Left ventricle myocardium superior (tissue), 1 donor: Measurements from ENCODE around the gene LYZL1. TPM values are rescaled to one million over a fixed set of nuclear protein-coding genes. Genes with fewer than 3 reads are reported as not detected.
A peak's percentile ranks its signal among the peaks of the same experiment; 100 is the strongest.
"Not testable (repeated sequence)": the region's sequence is repeated elsewhere in the genome, so short reads cannot be mapped to it uniquely, and the experiment has no call there.

Experiments
- ATAC-seq: fragments of 200-7000 bp; cut with Tn5 transposase; one replicate; pipeline ENCODE4 v1.9.1; 2020; ENCODE audit warnings: mild to moderate bottlenecking, moderate library complexity
- DNase-seq: peaks from one replicate; pipeline ENCODE4 v3.0.0-alpha.2; 2020
- intact Hi-C: fragments of 100-400 bp; cut with micrococcal nuclease; formaldehyde crosslinking; loops from one replicate; pipeline ENCODE4 v1.11.0; 2022
- total RNA-seq: library from RNA; stranded (reverse); fragmentation: NEBNext Ultra II Directional; extraction: Animal tissue kit (Norgen Biotek cat#: 25700); gene quantifications from one replicate; pipeline ENCODE4 v1.2.1, GENCODE V29; 2021
- donor health status: DM: no; HTN: yes; CAD: no; lungs with severe emphysema.

Gene LYZL1
- total RNA-seq, 1 donor from 2014 or later: not detected

DNA sequence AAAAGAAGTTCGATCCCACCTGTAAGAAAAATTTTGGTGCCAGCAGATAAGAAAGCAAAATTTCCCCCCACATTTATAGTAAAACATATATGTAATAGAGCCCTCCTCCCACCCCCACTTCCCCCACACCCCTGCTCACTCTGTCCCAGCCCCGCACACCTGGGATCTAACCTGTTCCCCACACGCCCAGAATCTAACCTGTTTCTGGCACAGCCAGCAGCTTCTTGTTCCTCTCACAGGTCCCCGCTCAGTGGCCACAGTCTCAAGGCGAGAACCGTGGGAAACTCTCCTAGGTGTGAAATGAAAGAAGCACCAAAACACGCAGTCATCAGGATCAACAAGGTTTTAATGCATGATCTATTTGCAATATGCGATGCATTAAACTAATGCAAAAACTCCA lies 32.8 kb downstream of the LYZL1 start:
- ATAC-seq: no peak
- no peak for DNase-seq
- intact Hi-C loops: no loop called here

DNA sequence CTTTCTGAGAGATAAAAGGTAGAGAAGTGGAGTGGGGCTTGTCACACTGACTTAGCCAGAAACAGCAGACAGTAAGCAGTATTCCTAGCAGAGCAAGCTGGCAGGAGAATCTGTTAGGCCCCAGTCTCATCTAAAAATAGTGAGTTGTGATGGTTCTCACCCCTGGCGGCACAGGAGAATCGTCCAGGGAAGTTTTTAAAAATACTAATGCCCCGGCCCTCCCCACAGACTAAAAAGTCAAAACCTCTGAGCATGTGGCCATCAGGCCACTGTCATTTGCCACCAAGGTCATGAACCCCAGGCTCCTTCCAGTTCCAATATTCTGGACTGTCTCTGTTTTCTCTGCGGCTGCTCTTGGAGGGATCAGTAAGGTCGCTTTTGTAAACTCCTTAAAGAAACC lies 34.0 kb downstream of the LYZL1 start:
- intact Hi-C loops: no loop called here
- ATAC-seq: peak; percentile 76
- DNase-seq: no peak

DNA sequence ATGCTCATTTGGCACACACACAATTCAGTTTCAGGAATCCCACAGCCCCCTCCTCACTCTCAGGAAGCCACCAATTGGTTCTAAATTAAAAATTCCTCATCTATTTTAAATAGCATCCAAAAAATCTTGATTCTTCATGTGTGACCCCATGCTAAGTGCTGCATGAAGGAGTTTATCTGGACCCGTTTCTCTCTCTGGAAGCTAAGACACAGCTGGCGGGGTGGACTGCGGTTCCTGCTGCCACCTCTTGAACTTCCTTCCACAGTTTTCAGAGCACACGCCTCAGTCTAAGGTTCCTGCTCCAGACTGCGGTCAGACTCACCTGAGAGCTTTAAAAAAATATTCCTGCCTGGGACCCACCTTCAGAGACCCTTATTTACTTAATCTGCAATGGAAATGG lies 34.5 kb downstream of the LYZL1 start:
- ATAC-seq: no peak
- DNase-seq: no peak
- intact Hi-C loops: no loop called here

- DNase-seq (no peak), ATAC-seq (peak; percentile 17)
- intact Hi-C loops: no loop called here
Observed at GRCh38 chr10:29324220-29324841, 35.5 kb downstream of the LYZL1 start.

- intact Hi-C loops: no loop called here
- DNase-seq (no peak), ATAC-seq (no peak)
Observed at GRCh38 chr10:29326299-29326698, 37.4 kb downstream of the LYZL1 start.

DNA sequence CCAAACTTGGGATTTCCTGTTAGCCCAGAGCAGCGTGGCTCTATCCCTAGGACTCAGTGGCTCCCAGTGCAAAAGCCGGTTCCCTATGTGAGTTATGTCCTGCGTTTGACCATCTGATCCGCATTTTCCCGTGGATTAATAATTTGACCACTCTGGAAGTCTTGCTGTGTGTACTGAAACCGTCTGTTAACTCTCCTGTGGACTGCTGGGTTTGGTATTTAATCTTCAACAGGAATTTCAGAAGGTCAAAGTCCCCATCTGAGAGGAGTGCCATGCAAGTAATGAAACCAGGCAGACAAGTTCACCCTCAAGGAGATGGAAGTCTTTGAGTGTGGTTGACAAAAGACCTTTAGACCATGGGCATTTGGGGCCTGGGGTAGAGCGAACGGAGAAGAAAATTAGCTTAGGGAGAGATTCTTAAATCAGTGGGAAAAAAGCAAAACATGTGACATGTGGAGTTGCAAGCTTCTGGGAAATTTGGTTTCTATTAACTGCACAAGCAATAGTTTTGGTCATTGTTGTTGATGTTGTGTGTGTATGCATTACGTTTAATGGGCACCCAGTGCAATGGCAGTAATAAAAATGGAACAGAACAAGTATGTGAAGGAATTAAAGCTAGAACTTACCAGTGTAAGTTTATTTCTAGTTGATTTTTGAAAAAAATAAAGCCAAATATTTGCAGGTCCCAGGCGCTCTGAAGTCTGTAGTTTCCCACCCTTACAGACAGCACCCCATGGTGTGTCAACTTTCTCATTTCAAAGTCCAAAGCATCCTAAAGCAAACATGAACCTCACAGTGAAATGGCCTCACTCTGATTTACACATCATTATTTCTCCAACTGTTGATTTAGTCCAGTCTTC lies 38.2 kb downstream of the LYZL1 start:
- DNase-seq (no peak), ATAC-seq (no peak)
- intact Hi-C loops: no loop called here

GRCh38 chr10:29327746-29328102 lies 38.9 kb downstream of the LYZL1 start:
- intact Hi-C loops: no loop called here
- no peak for ATAC-seq

DNA sequence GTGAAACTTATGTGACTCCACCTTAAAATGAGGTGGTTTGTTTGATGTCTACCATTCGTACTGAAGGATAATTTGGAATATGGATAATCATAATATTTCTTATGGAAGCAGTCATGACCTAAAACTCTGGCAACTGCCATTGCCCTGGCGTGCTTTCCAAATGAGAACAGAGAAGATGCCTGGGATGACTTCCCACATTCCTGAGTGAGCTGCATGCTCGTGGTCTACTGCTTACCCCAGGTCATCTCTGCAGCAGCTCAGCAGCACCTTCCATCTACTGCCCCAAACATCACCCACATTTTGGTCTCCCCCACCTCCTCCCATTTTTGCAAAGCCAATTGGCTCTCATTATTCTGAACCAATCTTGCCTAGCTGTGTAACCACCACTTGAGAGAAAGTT lies 40.1 kb downstream of the LYZL1 start:
- peak; percentile 65 for DNase-seq
- ATAC-seq: peak; percentile 92
- intact Hi-C loops: no loop called here

More at GRCh38 chr10:29327746-29328102, 38.9 kb downstream of the LYZL1 start:
- no peak for DNase-seq

DNA sequence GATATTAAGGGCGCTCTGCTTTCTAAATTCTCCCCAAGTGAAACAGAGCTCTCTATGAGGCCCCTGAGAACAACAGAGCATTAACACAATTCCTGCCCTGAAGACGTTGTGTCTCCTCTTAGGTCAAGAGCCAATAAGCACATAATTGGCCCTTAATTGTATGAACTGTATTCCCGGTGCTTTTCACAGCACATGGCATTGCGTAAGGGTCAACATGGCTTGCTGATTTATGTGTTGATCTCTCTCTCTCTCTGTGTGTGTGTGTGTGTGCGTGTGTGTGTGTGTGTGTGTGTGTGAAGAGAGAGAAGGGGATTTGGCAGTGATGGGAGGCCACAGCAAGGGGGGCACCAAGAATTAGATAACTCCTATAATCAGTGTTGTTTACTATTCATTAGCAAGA lies 40.5 kb downstream of the LYZL1 start:
- no peak for DNase-seq
- intact Hi-C loops: no loop called here
- peak; percentile 12 for ATAC-seq

GRCh38 chr10:29332061-29332760 lies 43.3 kb downstream of the LYZL1 start:
- intact Hi-C loops: no loop called here
- no peak for ATAC-seq
- no peak for DNase-seq

DNA sequence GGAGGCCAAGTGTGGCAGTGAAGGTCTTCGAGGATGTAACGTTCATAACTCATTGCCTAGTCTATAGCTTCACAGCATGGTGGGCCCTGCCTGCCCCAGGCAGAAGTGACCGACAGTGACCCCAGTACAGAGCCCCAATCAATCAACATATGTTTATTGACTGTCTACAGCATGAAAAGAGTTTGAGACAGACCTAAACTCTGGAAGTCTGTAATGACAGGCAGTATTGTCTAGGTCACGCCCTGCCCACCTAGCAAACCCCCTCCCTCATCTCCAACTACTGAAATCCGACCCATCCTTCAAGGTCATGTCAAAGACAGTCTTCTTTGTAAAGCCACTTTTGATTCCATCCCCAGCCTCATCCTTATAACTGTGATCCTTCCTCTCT lies 43.9 kb downstream of the LYZL1 start:
- intact Hi-C loops: no loop called here
- ATAC-seq: no peak
- no peak for DNase-seq

GRCh38 chr10:29337526-29337925 lies 48.7 kb downstream of the LYZL1 start:
- DNase-seq, ATAC-seq, intact Hi-C loops: not testable (repeated sequence)

DNA sequence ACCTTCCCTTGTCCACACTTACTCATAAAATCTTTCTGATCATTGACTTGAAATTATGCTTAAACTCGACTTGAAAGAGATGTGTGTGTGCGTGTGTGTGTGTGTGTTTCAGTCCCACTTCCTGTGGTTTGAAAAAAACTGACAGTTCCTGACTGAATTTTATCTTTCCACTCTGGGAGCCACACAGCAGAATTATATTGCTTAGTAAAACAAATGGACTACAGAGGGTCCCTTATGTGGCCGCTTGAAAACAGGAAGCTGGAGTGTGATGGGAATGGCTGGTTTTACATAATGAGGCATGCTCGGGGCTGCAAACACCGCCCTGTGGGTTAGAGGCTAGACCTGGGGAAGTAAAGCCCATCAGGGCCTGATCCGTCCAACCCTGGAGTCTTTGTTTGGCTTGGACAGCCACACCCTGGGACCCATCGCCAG lies 54.8 kb downstream of the LYZL1 start:
- DNase-seq (no peak), ATAC-seq (no peak)
- intact Hi-C loops: no loop called here

- no peak for DNase-seq
- peak; percentile 38 for ATAC-seq
- intact Hi-C loops: no loop called here
Observed at GRCh38 chr10:29344073-29344820, 55.4 kb downstream of the LYZL1 start.

DNA sequence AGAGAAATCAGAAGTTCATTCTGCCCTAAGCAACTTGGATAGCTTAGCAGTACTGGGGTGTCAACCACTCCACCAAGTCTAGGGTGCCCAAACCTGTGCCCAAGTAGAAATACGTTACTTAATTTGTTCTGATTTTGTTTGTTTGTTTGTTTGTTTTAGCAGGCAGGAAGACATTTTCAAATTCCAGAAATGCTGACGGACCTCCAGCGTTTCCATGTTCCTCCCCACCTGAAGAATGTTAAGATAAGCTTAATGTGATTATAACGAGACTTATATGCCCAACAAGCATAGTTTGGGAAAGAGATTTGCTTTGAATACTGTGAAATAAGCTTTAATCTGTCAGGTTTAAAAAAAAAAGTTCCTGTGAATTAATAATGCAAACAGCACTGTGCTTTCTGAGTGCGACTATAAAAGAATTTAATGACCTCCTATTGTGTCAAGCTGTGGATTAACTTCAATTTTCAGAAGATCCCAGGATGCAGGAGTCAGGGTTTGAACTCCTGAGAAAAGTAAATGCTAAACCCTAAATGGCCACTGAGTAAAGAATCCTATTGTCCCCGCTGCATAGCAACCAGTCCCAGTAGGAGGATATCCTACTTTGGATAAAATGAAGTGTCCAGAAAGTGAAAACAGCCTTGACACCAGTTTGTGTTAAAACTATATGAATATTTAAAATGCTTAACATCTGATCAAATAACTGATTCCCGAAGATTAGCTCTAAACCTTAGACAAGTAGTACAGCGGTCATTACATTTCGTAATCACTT lies 56.5 kb downstream of the LYZL1 start:
- no peak for ATAC-seq
- intact Hi-C loops: no loop called here
- DNase-seq: no peak

DNA sequence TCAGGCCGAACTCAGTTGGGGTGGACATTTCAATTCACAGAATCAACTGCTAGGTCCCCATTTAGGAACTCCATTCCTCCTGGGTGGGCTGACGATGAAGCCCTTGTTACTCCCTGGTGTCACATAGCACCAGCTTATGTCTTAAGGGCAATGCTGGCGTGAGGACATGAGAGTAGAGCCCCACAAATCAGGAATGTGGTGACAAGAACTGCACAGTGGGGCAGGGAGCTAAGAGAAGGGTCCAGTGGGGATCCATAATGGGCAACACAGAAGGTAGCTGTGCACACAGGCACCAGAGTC lies 57.0 kb downstream of the LYZL1 start:
- ATAC-seq (no peak), DNase-seq (no peak)
- intact Hi-C loops: no loop called here

GRCh38 chr10:29346296-29347001 lies 57.6 kb downstream of the LYZL1 start:
- DNase-seq (no peak), ATAC-seq (no peak)
- intact Hi-C loops: no loop called here

GRCh38 chr10:29348836-29349235 lies 60.0 kb downstream of the LYZL1 start:
- DNase-seq (no peak), ATAC-seq (no peak)
- intact Hi-C loops: no loop called here
